HG03175 (cell line): ENCODE data around the gene CUX1.

ENCODE experiments used
- ATAC-seq: cut with Tn5 transposase; IDR thresholded peaks from one replicate; pipeline ENCODE4 v1.9.1; 2021; ENCODE audit warnings: mild to moderate bottlenecking, moderate library complexity; ENCODE audit not compliant: unreplicated experiment

Gene CUX1

DNA sequence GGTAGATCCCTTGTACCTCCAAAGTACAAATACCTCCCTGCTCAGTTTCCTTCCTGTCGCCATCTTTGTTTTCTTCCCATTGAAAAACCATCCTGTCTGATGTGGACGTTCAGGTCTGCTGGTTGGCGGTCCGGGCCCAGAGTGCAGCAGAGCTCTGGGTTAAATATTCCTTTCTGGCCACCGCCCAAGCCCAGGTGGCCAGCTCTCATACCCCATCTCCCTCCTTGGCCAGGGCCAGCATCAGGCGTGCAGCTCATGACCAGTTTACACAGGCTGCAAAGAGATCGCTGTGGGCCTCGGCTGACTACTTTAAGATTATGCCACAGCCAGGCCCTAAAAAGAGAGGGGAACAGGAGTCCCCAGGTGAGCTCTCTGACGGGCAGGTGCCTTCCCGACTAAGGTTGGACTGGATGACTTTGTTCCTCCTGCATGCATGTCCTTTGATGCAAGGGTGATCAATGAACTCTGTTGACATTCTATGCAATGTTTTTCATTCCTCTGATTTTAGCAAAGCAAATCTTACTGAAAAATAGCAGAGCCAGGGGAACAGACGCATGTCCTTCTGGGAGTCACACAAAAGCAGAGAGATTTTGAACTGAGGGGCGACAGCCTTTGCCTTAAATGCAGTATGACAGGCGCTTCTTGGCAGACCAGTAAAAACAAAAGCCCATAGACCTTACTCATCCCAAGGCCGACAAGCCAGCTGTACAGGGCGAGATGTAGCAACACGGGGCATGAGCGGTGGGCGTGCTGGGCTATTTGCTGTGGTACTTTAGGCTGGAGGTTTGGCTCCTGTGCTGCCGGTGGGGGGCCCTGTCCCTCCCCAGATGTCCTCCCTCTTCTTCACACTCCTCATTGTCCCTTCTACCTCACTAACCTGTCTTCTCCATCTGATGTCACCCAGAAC lies 435.9 kb downstream of the CUX1 start:
- ATAC-seq: no peak

DNA sequence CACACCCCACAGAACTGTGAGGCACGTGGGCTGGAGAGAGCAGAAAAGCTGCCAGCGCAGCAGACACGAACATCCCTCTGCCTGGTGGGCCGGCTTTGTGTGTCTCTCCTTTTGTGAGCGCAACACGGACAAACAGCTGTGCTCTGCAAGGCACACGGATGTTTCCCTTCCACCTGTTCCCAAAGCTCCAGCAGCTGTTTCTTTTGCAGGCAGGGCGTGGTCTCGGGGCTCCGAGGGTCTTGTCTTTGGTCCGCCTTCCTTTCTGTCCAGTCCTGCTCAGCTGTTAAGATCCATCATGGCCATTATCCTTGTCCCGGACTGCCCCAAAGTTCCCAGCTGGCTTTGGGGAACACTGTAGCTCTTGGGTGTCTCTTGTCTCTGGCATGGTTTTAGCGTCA lies 436.5 kb downstream of the CUX1 start:
- ATAC-seq: no peak

DNA sequence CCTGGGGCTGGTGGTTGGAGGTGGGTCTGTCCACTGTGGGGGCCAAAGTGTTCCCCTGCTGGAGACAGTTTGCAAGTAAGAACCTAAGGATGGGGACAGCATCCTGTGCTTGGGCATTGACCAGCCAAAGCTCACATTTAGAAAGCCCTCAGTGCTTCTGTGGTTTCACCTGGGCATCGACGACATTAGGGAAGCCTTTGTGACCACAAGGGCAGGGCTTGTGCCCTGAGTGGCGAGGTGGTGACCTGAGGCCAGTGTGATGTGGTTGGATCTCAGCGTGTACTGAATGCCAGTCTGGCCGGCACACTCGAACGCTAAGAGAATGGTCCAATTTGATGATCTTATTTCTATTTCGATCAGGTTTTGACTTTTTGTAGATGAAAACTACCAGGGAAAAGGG lies 437.1 kb downstream of the CUX1 start:
- no peak for ATAC-seq

DNA sequence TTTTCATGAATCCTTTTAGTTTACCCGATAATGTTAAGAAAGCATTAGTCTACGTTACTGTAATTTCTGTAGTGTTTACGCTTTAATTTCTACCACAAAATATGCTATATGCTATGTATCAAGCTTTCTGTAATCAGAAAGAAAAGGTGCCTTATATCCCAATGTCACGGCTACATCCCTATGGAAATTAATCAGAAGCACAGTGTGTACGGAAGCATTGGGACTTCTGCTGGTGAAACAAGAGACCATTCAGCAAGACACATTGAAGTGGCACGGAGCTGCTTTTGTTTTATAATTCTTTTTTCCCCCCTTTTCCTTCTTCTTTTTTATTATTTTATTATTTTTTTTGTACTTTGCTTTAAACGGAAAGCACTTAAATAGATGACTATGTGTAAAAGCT lies 438.1 kb downstream of the CUX1 start:
- ATAC-seq: no peak

DNA sequence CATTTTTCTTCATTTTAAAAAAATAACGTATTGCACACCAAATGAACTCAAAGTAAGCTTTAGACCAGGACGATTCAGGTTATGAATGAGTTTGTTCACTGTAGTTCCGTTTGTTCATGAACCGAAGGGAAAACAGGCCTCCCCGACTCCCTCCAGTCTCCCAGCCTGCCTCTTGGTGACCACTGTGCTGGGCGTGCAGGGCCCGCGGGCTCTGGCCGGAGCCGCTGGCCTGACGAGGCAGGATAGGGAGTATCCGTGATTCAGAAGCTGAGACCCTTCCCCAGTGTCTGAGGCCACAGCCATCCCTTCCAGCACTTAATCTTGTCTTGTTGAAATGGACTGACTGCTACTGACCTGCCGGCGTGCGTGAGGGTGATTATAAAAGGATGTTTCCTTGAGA lies 438.5 kb downstream of the CUX1 start:
- no peak for ATAC-seq

DNA sequence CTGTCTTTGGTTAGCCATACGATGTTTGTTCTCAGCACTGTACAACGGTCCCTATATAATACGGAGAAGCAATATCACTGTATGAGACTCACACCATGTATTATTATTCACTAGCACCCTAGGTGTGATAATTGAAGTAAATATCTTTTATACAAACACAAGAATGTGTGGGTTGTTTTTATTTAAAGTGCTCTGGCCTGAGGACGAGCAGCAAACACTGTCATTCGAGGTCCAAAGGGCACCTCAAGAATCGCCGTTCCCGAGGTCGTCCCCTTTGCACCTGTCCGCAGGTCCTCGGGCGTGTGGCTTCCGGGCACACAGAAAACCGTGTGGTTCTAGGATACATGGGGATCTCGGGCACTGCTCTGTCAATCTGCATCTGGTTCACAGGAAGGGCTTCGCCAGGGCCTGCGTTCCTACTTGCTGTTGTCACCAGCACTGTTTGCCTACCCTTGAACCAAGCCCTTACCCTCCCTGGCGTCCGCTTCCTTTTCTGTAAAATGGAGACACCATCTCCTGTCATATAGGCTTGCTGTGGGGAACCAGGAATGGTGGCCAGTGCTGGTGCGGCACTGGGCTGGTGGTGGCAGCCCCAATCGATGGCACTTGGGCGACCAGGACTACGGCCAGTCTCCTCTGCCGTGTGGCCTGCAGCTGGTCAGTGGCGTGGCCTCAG lies 440.8 kb downstream of the CUX1 start:
- no peak for ATAC-seq

DNA sequence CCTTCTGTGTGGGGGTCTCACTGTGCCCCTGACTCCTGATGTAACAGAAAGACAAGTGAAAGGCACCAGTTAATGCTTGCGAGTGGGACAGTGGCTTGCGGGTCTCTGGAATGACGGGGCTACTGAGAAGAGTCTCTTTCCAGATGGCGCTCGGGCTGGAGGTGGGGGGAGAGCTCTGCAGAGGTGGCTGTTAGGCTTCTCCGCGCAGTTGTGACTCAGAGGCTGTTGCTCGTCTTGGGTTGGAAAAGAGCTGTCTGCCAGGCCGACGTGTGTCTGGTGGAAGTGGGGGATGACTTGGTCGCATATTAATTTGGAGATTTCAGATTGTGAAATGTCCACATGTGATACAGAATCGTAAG lies 441.3 kb downstream of the CUX1 start:
- no peak for ATAC-seq

DNA sequence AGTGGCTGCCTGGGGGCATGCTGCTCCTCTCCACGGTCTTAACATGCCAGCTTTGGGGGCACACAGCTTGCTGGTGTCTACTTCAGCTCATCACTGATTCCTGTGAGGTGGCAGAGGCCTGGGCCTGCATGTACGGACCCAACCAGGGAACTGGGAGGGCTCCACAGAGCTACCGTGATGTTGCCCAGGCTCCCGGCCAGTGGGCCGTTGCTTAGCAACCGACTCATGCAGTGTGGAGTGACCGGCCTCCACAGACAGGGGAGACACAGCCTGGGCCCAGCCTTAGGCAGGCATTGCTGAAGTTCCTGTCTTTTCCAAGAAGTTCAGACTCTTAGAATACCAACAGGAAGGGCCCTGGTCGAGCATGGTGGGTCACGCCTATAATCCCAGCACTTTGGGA lies 443.4 kb downstream of the CUX1 start:
- no peak for ATAC-seq

DNA sequence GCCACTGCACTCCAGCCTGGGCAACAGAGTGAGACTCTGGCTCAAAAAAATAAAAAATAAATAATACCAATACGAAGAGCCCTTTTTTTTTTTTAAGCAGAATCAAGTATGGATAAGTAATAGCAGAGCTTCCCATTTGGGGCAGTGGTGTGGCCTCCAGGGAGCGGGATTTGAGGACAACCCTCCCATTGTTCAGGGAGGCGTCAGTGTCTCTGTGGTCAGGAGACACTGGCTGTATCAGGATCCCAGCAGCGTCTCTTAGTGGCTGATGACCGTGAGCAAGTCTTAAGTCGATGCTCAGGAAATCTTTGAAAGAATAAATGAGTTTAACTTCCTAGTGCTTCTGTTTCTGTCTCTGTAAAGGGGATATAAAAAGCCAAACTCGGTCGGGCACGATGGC lies 444.0 kb downstream of the CUX1 start:
- no peak for ATAC-seq

DNA sequence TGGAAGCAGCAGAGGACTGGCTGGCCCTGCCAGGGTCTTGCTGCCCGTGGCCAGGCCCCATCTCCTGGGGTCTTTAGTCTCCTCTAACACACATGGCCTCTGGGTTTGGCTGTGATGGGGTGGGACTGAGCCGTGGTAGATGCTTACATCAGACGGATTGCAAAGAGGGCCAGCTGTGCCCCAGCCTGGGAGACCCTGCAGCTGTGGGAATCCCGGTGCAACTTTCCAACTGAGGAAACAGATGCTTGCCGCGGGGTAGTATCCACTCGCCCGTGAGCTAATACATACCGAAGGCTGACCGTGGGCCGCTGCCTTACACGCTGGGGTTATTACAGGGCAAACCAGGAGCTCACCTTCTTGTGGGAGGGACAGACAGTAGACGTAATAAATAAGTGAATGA lies 445.1 kb downstream of the CUX1 start:
- ATAC-seq: no peak

DNA sequence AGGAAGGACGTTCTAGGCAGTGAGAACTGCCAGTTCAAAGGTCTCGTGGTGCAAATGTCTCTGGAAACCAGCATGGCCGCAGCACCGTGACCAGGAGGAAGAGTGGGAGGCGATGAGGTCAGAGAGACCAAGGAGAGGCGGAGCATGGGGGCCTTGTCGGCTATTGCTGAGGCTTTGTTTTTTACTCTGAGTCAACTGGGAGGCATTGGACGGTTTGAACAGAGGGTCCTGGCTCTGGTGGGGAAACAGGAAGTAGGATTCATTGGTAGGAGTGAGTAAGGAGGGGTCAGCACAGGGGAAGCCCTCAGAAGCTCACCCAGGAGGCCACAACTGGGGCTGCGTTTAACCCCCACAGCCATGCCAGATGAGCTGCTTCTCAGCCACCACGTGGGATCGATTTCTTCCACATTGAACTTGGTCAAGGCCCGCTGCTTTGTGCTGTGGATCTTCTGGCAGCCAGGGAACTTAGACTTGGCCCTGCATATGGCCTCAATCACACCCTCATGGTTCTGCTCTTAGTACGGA lies 447.0 kb downstream of the CUX1 start:
- ATAC-seq: no peak

DNA sequence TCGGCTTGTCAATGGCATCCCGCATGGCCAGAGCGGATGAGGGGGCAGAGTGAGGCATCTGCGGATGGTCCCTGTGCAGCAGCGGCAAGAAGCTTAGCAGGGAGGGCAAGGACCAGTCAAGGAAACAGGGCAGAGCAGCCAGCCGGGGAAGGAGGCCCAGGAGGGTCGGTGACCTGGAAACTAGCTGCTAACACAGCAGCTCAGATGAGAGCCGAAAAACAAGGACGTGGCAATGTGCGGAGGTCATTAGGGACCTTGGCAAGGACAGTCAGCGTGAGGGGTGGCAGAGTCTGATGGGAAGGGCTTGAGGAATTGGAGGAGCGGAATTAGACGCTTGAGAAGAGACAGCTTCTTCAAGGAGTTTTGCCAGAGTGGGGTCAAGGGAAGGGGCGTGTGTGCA lies 449.1 kb downstream of the CUX1 start:
- no peak for ATAC-seq

DNA sequence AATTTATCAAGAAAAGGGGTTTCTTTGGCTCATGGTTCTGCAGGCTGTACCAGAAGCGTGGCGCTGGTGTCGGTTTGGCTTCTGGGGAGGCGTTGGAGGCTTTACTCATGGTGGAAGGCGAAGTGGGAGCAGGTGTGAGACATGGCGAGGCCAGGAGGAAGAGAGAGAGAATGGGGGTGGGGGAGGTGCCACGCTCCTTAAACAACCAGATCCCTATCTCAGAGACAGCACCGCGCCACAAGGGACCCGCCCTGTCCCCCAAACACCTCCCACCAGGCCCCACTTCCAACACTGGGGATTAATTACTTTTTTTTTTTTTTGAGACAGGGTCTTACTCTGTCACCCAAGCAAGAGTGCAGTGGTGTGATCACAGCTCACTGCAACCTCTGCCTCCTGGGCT lies 451.2 kb downstream of the CUX1 start:
- no peak for ATAC-seq

DNA sequence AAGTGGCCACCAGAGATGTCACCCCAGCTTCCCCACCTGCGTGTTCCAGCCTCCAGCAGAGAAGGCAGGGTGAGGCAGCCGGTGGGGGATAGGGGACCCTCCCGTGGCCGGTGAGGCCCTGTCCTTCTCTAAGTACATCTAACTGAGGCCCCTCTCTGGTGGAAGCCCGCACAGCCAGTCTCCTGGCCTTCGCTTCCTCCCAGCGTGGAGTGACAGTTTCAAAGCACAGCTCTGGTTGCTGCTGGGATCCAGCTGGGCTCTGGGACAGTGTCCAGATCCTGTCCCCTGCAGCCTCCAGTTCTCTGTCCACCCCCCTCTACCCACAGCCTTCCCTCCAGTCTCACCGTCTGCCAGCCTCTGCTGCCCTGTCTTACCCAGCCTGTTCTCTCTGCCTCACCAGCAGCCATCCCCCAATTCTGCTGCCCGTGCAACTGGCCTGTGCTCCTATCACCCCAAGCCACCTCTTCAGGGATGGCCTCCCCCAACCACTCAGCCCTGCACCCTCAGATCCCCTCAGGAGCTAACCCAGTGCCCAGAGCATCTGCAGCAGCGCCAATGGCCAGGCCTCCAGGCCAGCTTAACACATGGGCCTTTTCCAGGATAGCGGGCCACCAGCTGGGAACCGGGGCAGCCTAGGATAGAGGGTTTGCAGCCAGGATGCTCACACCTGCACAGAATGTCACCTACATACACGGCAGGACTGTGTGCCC lies 452.9 kb downstream of the CUX1 start:
- ATAC-seq: no peak

DNA sequence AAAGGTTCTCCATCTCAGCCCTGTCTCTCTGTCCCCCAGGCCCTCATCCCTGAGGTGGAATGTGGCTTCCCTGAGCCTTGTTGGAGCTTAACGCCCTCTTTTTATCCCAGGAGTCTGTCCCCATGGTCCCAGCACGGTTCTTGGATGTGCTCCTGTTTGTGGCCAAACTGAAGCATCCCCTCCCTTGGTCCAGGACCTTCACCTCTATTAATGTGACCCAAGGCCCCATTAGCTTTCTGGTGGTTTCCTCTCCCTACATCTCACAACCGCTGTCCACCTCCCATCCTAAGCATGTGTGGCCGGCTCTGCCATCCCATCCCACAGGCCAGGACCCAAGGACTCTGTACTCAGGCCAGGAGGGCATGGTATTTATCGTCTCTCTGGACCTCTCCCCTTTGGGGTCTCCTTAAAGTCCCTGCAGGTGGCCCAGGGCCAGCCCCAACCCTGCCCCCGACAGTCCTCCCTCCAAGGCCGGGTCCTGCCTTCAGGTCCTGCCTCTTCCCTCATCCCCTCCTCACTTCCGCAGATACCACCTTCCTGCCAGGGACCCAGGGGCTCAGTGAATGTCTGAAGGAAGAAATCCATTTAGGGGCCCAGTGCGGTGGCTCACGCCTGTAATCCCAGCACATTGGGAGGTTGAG lies 453.9 kb downstream of the CUX1 start:
- ATAC-seq: no peak

DNA sequence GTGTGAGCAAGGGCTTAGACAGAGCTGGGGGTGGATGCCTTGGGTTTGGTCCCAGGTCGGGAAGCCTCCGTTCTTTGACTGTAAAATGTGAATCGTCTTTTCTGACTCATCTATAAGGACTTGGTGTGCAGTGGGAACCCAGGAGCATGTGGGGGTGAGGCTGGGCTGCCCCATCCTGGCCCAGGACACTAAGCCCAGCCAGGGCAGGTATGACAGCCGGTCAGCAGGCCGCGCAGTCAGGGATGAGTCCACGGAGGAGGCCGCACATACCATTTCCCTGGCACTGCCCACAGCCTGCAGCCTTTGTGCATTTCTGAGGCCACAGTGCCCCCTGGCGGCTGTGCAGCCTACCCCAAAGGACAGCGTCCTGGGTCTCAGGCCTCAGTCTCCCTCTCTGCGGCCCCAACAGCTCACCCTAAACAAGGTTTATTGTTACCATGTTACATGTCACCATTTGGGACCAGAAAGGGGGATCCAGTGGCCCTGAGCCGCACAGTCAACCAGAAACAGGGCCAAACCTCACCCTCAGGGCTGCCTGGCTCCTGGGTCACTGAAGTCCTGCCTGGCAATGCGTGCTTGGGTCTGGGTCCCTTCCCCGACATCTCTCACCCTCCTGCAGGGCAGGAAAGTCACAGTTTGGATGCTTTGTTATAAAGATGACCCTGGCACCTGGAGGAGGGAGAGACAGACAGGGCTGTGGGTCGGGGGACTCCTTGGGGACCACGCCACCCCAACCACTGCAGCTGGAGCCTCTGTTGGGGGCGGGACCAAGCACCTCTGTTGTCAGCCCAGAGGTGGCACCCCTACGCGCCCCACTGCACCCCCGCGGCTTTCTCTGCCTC lies 454.9 kb downstream of the CUX1 start:
- no peak for ATAC-seq

DNA sequence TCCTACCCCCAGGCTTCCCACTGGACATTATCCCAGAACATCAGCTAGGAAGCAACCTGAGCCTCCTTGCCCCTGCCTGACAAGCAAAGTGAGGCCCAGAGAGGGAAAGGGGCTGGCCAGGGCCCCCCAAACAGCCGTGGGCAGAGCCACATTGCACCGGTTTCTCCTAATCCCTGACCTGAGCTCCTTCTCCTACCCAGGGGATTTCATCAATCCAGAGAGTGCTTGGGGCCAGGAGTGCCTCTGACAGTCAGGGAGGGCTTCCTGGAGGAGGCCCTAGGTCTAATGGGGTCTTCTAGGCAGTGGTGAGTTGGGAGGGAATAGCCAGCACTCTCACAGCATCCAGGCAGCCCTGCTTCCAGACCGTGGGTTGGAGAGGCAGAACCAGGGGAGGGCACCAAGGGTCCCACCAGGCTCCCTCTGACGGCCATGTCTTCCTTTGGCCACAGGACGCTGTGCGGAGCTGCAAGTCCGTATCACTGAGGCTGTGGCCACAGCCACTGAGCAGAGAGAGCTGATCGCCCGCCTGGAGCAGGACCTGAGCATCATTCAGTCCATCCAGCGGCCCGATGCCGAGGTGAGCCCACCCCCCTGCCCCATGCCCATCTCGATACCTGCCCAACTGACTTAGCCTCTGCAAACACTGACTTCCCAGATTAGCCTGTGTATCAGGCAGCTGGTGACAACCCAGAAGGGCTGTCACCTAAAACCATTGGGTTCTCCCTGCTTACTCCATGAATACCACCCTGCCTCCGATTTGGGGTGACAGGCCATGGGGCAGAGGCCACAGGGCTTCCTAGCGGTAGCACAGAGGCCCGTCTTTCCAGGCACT lies 455.7 kb downstream of the CUX1 start:
- no peak for ATAC-seq

DNA sequence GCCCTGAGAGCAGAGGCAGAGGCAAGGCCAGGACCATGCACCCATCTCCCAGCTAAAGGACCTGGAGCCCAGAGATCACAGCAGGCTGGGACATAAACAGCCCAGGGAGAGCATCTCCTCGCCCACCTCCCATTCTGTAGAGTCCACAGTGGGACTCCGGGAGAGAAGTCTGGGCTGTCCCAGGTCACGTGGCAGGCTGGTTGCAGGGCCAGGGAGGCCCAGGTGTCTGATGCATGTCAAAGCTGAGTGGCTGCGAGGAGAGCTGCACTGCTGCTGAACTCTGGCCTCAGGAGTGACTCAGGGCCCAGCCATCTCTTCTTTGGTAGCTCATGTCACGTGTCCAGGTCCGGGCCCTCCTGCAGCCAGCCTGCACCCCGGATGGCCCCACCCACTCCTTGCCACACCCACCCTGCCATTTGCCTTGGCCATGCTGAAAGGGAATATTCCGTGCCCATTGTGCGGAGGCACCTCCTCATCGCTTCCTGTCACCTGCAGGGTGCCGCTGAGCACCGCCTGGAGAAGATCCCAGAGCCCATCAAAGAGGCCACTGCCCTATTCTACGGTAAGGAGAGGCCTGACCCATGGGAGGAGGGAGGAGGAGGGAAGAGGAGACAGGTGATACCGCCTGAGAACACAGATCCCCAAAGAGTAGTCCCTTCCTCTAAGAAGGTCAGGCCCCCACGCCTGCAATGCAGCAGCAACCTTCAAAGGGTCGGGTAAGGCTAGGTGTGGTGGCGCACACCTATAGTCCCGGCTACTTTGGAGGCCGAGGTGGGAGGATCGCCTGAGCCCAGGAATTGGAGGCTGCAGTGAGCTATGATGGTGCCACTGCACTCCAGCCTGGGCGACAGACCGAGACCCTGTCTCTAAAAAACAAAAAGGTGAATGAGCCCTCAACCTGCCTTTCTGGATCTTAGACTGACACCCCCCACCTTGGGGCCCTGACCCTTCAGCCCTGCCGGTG lies 456.6 kb downstream of the CUX1 start:
- no peak for ATAC-seq
